Mucosa of gallbladder (tissue), 1 donor: Measurements from ENCODE around the gene ZNF281. TPM values are rescaled to one million over a fixed set of nuclear protein-coding genes. Genes with fewer than 3 reads are reported as not detected.
"Not testable (repeated sequence)": the region's sequence is repeated elsewhere in the genome, so short reads cannot be mapped to it uniquely, and the experiment has no call there.

Experiments
- DNase-seq: peaks from one replicate; pipeline ENCODE4 v3.0.0-alpha.2; 2020; ENCODE audit warnings: low spot score
- total RNA-seq: library from RNA; stranded (reverse); gene quantifications from one replicate; pipeline ENCODE4 v1.2.1, GENCODE V29; 2021
- donor health status: DM: no; HTN: no; CAD: no.

ZNF281 gene
- total RNA-seq, 1 donor from 2014 or later: 11.4 TPM

DNA sequence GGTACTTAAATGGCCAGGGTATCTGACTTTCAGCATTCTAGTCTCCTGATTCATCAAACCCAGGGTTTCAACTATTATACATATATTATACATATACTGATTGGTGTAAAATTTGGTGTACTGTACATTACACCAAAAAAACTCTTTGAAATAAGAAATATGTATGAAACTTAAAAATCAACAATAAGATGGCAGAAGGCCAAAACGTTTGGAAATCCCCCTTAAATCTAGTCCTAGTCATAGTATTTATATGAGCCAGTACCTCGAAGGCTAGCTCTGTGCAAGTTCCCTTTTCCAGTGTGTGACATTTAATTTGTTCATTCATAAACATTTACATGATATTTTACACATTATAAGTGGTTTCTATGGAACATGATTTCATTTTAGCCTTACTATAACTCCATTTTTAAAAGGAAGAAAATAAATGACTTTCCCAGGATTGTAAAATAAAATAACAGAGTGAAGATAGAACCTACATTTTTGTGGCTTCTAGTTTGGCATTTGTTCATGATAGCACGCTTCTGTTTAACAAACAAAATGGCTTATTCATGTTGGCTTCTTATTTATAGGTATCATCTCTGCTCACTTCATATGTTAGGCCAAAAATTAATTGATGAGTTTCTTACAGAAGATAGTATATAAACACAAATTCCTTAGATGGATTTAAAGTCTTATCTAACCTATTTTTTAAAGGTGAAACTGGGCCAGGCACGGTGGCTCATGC lies 18.8 kb upstream of the ZNF281 start:
- no peak for DNase-seq

GRCh38 chr1:200427744-200428143 lies 17.9 kb upstream of the ZNF281 start:
- DNase-seq: no peak

DNA sequence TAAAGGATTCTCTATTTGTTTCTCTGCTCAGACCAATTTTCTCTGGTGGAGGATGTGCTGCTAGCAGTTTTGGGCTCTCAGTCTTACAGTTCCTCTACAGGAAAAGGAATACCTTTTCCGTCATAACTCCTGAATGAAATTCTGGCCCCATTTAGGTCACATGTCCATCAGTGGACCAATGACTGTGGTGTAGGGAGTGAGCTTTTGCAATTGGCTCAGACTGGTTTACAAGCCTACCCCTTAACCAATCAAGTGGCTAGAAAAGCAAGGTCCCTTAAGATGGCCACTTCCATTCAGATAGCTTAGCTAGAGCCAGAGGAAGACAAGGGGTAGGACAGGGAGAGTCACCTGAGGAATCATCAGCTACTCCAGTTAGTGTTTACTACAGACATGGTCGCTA lies 16.4 kb upstream of the ZNF281 start:
- no peak for DNase-seq

DNA sequence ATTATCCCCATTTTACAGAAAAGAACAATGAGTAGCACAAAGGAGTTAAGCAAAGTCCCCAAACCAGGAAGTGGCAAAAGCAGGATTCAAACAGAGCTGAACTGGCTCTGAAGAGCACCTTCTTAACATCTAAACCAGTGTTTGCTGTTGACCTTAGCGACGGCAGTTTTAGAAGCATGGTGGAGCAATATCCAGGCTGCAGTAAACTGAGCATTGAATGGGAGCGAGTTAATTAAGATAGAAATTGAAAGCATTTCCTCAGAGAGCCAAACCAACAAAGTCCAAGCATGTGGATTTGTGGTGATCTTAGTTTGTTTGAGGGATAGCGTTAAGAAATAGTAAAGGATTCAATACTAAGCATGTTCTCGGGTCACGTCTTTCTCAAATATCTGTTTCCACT lies 13.4 kb upstream of the ZNF281 start:
- DNase-seq: no peak

DNA sequence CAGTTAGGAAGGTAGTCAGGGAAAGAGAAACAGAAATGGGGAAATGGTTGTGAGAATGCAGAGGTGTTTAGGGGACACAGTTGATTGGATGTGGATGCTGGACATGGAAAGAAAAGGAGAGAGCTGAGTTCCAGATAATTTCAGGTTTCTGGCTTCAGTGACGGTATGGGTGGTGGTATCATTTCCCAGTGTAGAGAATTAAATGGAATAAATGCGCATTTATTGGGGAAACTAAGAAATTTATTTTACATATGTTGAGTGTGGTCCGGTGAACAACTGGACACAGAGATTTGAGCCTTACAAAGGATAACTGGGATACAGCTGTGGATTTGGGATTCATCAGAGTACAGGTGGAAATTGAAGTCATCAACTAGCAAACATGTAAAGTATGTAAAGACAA lies 12.4 kb upstream of the ZNF281 start:
- no peak for DNase-seq

DNA sequence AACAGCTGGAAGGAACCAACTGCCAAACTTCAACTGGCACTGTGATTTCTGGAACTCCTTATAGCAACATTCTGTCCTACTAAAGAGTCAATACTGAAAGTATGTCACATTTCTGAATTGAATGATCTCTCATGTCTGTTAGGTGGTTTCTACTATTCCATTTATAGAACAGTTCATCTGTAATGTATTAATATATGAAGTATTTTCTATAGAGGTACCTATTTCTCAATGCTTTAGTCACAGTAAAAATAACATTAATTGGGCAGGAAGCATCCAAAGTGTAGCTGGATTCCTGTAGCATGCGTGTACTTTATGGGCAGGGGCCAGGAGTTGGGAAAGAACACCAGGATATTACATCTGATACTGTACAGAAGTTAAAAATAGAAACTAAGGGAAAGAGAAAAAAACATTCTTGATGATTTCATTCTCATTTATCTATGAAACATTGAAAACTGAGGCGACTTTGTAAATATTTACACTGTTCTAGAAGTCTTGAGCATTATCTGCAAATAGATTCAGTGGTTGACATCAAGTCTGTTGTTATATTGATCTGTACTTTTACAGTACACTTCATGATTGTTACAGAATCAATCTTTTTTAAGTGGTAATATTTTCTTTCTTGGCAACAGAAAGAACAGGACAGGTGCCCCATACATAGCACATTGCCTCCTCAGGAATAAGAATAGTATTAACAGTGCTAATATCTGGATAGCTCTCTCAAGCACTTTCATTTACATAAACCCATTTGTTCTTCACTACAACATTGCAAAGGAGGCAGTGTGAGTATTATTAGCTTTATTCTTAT lies 6.2 kb upstream of the ZNF281 start:
- DNase-seq: peak; percentile 62

DNA sequence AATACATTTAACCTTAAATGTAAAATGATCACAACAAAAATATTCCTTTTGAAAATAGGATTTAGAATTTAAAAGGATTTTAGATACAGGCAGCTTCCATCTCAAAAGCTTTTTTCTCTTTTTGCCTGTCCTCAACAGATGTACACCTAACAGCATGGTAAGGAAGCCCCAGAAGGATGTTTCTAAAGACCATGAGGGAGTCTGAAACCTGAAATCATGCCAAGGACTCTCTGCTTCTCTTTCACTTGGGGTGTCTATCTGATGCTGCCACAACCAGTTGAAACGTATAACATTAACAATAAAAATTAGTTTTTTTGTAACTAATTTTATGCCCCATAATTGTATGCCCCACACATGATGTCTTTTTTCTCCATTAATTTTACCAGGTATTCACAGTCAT lies 5.4 kb upstream of the ZNF281 start:
- DNase-seq: no peak

DNA sequence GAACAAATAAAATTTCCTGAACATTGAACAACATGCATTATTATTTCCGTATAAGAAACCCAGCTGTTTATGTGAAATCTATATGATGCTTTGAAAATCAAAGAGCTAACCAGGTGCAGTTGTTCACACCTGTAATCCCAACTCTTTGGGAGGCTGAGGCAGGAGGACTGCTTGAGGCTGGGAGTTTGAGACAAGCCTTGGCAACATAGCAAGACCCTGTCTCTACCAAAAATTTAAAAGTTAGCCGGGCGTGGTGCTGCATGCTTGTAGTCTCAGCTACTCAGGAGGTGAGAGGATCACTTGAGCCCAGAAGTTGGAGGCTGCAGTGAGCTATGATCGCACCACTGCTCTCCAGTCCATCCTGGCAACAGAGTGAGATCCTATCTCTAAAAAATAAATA lies 4.8 kb upstream of the ZNF281 start:
- no peak for DNase-seq

DNA sequence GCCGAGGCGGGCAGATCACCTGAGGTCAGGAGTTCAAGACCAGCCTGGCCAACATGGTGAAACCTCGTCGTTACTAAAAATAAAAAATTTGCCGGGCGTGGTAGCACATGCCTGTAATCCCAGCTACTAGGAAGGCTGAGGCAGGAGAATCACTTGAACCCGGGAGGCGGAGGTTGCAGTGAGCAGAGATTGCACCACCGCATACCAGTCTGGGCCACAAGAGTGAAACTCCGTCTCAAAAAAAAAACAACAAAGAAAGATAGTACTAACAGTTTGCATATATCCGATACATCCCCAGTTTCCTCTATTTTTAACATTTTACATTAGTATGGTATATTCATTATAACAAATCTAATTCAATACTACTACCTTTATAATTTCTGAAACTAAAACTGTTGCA lies 3.9 kb upstream of the ZNF281 start:
- not testable (repeated sequence) for DNase-seq

DNA sequence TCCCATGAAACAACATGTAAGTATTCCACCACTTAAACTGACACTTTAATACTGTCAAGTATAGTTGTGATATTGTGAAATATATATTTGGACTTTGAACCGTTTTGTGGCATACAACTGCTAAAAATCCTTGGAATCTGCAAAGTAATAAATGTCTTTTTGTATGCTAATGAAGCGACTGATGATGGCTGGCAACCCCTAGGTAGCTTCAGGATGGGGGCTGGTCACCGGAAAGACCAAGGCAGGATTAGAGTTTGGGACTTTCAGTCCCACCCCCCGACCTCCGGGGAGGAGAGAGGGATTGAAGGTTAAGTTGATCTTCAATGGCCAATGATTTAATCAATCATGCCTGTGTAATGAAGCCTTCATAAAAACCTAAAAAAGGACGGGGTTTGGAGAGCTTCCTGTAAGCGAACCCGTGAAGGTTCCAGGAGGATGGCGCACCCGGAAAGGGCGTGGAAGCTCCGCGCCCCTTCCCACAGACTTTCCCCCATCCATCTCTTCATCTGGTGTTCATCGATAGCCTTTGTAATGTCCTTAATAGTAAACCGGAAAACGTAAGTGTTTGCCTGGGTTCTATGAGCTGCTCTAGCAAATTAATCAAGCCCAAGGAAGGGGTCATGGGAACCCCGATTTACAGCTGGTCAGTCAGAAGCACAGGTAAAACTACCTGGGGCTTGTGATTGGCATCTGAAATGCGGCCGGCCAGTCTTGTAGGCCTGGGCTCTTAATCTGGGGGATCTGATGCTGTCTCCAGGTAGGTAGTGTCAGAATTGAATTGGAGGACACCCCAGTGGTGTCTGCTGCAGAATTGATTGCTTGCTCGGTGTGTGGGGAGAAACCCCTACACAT lies 1.8 kb upstream of the ZNF281 start:
- peak; percentile 42 for DNase-seq

DNA sequence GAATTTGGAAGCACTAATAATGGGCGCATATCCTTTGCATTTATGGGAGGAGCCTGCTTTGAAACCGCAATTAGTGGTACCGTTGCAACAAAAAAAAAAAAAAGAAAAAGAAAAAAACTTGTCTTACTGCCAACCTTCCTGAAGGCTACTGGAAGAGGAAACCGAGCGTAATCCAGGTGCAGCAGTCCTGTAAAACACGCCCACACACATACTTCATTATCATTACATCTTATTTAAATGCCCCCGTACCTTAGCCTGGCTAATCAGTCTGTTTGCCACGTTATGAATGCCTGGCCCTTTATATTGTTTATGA lies 686 bp upstream of the ZNF281 start:
- peak; percentile 47 for DNase-seq

DNA sequence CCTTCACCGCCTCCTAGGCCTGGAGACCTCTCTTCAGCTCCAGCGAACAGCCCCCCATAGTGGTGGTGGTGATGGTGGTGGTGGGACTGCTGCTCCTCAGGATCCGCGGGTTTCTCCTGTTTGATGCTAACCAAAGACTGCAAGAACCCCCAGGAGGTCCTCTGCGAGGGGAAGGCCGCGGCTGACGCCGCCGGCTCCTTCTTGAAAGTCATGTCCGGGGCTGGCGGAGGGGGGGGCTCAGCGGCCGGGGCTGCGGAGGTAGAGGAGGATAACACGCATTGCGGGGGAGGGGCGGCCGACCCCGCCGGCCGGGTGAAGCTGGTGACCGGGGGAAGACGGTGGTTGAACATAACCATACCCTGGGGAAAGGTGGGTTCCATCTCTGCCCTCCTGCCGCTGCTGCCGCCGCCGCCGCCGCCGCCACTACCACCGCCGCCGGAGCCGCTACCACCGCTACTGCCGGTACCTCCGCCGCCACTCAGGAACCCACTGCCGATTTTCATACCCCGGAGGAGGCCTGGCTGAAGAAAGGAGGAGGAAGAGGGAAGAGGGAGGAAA lies 554 bp downstream of the ZNF281 start:
- no peak for DNase-seq

DNA sequence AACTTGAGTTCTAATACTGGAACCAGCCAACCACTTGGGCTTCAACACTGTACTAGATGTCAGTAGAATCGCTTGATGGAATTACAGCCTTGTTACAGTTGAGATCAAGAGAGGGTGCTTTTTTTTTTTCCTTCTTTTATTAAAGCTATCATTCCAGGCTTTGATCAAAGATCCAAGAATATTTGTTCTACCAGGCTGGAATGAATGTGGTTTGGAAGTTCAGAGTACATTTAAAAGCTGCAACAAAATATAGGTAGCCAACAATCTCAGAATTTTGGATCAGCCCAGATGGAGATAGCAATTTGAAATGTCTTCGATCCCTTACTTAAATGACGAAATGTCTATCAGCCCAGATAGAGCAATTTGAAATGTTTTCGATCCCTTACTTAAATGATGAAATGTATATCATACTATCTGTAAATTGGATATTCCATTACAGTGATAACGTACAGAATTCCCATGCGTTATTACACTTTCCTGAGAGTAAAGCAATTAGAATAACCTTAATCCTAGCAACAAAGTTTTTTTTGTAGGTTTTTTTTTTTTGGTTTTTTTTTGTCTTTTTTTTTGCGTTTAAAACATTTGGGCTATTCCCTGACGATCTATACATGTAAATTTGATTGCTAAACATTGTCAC lies 3.6 kb downstream of the ZNF281 start:
- no peak for DNase-seq

GRCh38 chr1:200405264-200405663 lies 4.6 kb downstream of the ZNF281 start:
- no peak for DNase-seq

DNA sequence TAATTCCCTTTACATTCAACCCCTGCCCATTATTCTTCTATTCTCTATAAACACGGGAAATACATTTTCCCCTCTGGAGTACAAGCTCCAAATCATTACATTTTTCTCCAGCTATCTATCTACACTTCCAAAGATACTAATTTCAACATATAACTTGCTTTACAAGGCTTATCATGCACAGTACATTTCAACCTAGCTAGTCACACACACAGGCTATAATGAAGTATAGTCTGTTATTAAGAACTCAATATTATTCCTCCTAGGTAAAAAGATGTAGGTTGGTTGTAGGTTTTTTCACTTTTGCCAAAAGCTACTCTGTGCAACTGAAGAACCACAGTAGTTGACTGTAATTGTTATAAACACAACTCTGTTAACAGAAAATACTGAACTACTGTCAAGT lies 8.1 kb downstream of the ZNF281 start:
- no peak for DNase-seq

DNA sequence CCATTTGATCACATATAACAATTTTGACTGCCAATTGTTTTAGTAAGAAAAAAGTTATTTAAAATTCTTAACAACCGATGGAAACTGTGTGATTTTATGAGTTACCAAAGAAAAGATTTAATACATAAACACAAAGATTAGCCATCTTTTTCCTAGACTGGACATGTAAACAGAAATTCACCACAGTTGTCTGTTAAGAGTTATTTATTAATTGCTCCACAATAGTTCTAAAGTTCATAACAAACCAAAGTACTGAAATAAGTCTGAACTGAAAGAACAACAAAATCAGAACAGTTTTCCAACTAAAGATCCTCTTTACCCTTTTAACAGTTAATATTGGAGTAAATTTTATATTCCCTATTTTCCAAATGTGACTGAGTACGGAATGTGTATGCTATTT lies 8.6 kb downstream of the ZNF281 start:
- DNase-seq: no peak

GRCh38 chr1:200400556-200400955 lies 9.3 kb downstream of the ZNF281 start:
- no peak for DNase-seq

DNA sequence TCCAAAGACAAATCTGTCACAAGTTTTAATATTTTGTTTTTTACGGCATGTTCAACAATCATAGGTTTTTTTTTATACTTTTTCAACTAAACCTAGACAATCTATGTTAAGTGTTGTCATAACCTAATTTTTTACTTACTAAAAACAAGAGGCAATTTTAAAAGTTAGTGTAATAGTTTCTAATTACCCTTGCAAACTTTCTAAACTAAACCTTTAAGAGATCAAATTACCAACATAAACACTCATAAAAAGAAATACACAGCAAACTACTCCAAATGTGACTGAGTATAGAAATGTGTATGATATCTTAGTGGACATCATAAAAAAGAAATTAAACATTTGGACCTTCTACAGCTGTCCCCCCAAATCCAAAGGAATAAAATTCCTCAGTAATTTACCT lies 10.0 kb downstream of the ZNF281 start:
- no peak for DNase-seq

DNA sequence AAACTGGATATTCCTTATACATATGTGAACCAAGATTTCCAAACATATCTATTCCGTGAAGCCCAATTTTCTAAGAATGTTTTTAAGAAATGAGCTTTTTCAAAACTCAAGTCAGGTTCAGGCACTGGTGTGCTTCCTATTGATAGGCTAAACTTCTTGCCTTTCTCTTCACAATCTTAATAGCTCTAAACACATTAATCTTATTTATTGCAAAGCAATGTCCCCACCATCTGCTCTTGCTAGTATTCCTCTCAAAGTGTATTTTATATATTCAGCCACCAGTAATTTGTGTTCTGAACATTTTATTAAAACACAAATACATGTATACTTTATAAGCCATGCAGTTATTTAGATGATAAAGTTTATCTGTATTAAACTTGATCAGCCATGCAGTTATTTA lies 11.5 kb downstream of the ZNF281 start:
- no peak for DNase-seq

GRCh38 chr1:200392625-200393185 lies 17.1 kb downstream of the ZNF281 start:
- DNase-seq: no peak

DNA sequence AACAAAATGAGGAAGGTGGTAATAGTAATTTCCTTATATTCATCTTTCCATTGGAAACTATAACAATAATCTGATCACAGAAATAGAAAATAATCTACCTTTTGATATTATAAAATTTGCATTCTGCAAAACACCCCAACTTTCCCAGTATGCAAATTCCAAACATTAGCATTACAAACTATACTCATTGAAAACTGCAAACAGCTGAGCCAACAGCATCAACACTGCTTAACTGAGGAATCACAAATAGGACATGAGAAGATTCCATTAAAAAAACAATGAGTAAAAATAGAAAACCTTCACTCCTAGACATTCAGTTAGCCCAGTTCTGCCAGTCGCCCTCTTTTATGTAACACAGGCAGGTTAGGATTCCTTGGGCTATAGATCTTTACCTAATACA lies 18.1 kb downstream of the ZNF281 start:
- DNase-seq: no peak

DNA sequence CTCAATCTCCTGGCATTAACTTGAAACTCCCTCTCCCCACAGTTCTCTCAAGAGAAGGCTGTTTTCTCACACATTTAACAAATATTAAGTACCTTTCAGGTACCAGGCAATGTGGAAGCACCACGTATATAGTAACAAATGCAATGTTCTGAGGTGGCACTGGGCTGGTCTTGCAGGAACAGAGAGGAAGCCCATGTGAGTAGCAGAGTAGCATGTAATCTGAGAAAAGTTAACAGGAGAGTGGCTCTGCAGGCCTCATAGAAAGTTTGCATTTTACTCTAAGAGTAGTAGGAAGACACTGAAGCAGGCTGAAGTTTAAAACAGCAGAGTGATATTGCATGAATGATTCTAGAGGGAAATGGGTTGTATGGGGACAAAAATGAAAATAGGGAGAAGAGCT lies 21.0 kb downstream of the ZNF281 start:
- DNase-seq: no peak
